ENCODE data around the gene CEMP1.

The CEMP1 gene

DNA sequence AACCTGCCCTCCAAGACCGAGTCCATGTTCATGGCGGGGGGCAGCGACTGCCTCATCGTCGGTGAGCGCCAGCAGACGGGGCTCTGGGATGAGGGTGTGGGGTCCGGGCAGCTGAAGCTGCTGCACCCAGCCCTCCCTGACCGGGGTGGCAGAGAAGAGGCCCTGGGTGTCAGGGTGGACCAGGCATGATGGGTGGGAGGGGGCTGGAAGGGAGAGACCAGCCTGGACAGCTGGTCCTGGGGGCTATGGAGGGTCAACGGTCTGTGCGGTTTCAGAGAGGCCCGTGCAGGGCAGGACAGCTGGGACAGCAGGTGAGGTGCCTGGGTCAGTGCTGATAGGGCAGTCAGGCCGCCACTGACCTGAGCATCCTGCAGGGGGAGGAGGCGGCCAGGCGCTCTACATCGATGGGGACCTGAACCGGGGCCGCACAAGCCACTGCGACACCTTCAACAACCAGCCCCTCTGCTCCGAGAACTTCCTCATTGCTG, 30.7 kb downstream of the CEMP1 start:
- DNase-seq = no peak

DNA sequence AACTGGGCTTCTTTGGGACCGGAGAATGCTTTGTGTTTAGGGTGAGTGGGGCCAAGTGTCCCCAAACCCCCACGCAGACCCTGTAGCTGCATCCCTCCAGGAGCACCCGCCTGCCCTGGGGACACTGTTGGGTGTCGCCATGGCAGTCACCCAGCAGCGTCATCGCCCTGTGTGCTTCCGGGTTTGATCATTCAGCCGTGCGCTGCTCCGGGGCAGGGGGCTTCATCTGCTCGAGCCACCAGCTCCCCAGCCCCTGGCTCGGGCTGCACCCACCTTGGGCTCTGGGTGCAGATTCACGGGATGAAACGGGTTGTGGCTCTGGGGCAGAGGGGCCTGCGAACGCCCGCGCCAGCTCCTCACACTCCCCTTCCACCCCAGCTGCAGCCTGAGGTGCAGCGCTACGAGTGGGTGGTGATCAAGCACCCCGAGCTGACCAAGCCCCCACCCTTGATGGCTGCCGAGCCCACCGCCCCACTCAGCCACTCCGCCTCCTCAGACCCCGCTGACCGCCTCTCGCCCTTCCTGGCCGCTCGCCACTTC, 31.2 kb downstream of the CEMP1 start:
- DNase-seq = no peak

DNA sequence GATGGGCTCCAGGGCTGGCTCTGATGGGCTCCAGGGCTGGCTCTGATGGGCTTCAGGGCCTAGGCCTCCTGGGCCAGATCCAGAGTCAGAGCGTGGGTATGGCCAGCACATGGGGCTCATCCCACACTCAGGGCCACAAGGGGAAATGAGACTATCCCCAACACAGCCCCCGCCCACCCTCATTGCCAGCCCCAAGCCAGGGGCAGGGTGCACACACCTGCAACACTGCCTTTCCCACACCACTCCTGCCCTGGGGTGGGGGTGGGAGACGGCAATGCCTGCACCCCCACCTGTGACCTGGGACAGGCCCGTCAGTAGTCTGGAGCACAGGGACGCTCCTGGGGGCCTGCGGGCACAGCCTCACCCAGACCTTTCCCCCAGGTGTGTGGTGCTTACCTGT, 31.8 kb downstream of the CEMP1 start:
- no peak for DNase-seq

DNA sequence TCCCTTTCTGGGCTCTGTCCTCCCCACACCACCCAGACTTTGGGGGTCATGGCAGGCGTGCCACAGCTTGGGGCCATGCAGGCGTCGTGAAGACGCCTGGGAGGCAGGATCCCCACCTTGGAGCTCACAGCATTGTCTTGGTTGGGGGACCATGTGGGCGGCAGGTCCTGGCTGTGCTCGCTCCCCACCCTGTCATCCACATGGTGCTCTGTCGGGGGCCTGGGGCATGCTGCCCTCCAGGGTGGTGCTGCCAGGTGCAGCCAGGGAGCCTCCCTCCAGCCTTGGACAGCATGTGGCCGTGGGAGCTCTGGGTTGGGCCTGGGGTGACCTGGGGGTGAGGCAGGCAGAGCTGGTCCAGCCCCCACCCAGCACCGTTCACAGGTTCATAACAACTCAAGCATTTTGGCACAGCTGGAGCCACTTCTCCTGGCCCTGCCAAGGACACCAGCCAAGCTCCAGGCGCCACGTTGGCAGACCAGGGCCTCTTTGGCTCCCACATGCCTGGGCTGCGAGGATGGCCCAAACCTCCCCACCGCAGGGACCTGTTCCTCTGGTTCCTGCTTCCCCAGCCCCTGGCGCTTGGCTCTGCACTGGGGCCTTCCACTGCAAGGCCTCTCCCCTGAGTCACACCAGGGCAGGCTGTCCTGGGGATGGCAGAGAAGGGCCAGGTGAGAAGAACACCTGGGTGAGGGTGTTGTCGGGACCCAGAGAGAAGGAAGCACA, 32.5 kb downstream of the CEMP1 start:
- DNase-seq = no peak

DNA sequence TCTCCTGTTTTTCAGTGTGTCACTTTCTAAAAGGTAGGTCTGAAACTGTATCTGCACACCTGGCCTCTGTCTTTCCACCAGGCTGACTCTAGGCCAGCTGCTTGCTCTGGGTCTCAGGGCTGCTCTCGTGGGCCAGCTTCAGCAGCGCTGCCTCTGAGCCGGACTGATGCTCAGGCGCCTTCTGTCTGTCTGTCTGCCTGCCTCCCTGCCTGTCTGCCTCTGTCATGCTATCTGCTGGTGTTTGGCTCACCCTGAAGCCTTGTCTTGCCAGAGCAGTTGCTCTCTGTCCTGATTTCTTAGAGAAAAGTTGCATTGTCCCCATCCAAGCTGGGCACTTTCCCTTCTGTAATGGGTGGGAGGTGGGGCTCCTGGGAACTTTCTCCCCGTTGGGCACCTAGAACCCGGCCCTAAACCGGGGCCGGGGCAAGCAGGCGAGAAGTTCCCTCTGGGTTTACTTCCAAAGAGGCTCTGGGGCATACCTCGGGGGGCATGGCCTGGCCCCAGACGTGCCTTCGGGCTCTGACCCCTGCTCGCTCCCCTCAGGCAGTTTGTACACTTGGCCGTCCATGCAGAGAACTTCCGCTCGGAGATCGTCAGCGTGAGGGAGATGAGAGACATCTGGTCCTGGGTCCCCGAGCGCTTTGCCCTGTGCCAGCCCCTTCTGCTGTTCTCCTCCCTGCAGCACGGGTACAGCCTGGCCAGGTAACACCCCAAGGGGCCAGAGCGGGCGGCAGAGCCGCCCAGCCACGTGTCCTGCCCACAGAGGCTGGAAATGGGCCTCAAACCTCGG, 33.3 kb downstream of the CEMP1 start:
- no peak for DNase-seq

DNA sequence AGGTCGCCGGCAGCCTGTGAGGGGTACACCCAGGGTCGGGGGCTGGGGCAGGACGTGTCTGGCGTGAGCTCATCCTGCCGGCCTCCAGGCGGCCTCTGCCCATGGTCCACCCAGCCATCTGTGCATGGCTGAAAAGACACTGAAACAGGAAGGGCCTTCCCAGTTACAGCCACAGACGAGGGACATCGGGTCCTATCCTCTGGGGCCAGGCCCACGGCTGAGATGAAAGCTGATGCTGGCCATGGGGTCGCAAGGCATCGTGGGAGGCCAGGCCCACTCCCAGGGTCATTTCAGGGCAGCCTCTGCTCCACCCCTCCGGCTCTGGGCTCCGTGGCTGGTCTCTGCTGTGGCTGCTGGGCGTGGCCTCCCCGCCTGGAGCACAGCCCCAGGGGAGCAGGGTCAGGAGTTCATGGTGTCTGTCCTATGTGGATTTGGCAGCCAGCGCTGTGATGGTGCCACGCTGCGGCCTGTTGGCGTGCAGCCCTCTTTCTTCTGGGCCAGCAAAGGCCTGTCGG, 34.0 kb downstream of the CEMP1 start:
- no peak for DNase-seq

DNA sequence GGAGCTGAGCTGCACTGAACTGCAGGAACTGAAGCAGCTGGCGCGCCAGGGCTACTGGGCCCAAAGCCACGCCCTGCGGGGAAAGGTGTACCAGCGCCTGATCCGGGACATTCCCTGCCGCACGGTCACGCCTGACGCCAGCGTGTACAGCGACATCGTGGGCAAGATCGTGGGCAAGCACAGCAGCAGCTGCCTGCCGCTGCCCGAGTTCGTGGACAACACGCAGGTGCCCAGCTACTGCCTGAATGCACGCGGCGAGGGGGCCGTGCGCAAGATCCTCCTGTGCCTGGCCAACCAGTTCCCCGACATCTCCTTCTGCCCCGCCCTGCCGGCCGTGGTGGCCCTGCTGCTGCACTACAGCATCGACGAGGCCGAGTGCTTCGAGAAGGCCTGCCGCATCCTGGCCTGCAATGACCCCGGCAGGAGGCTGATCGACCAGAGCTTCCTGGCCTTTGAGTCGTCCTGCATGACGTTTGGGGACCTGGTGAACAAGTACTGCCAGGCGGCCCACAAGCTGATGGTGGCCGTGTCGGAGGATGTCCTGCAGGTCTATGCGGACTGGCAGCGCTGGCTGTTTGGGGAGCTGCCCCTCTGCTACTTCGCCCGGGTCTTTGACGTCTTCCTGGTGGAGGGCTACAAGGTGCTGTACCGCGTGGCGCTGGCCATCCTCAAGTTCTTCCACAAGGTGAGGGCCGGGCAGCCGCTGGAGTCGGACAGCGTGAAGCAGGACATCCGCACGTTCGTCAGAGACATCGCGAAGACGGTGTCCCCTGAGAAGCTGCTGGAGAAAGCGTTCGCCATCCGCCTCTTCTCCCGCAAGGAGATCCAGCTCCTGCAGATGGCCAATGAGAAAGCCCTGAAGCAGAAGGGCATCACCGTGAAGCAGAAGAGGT, 34.7 kb downstream of the CEMP1 start:
- DNase-seq = no peak

DNA sequence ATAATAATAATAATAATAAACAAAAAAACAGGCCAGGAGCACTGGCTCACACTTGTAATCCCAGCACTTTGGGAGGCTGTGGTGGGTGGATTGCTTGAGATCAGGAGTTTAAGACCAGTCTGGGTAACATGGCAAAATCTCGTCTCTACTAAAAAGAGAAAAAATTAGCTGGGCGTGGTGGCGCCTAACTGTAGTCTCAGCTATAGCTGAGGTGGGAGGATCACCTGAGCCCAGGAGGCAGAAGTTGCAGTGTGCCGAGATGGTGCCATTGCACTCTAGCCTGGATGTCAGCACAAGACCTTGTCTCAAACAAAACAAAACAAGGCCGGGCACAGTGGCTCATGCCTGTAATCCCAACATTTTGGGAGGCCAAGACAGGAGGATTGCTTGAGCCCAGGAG, 36.2 kb downstream of the CEMP1 start:
- DNase-seq = no peak

DNA sequence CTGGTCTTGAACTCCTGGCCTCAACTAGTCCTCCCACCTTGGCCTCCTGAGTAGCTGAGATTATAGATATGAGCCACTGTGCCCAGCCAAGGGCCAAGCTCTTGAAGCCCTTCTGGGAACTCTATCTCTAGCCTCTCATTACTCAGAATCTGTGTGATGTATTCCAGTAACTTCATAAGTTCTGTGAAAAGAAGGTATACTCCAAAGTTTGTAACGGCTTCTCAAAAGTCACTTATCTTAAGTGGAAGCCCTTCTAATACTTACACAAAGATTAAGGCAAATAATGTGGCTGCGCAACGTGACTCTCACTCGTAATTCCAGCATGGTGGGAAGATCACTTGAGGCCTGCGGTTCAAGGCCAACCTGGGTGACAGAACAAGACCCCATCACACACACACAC, 36.6 kb downstream of the CEMP1 start:
- no peak for DNase-seq

DNA sequence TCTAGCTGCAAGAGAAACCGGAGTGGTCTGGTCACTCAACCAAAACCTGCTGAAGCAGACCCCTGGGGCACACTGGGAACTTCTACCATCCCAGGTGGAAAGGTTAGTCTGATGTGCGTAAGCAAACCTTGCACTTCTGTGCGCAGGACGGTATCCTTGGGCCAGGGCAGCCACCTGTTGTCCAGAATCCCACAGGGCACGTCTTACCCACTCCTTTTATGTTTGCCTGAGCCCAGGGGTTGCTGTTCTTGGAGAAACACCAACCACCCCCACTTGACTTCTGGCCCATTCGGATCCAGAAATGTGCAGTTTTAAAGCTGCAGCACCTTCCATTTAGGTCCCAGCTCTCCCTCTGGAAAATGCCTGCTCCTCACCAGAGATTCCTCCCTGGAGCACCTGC, 37.6 kb downstream of the CEMP1 start:
- DNase-seq = no peak

DNA sequence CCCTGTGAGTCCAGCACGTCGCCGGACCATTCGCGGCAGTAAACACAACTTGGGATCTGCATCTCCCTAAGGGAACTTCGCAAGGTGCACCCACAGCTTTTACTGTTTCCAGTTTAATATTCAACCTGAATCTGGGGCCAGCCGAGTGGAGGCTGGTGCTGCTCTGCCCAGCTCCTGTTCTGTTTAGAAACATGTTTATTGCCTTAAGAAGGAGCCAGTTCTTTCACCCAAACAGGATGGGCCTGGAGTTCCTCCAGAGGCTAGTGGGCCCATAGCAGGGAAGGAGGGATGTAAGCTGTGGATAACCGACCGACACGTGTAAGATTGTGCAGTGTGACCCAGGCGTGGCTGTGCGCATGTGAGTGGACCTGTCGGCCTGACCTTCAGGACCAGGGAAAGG, 38.9 kb downstream of the CEMP1 start:
- no peak for DNase-seq

DNA sequence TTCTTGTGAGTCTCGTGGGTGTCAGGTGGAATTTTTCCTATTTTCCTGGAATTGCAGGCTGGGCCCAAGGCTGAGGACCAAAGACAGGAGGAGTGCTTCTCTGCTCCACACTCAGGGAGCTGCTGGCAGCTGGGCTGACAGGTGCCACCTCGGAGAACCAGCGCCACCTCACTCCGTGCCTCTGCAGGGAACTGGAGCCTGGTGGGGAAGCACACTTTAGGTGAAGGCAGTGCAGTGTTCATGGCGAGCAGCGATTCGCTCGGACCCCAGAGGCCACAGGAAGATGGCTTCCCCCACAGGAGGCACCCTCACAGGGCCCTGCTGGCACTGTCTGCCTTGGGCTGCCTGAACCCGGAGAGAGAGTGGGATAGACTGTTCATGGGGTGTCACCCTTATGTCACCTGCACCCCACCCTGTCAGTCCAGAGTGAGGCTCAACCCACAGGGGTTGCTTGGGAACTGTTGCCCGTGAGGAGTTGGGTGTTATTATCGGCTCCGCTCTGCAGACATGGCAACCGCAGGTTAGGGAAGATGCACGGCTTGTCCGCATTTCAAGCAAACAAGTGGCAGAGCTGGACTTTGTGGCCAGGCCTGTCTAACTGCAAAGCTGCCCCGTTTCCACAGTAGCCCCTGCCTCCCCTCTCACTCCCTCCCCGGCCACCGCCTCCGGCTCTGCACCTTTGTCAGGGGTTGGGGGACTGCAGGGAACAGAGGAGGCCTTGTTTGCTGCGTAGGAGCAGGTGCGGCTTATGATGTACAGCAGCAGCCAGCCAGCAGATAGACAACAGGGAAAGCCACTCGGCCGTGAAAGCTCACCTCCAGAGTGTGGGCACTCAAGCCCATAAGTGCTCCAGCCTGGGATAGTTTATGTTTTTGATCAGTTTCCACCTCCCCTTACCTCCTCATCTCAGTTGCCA, 40.8 kb downstream of the CEMP1 start:
- DNase-seq = no peak

DNA sequence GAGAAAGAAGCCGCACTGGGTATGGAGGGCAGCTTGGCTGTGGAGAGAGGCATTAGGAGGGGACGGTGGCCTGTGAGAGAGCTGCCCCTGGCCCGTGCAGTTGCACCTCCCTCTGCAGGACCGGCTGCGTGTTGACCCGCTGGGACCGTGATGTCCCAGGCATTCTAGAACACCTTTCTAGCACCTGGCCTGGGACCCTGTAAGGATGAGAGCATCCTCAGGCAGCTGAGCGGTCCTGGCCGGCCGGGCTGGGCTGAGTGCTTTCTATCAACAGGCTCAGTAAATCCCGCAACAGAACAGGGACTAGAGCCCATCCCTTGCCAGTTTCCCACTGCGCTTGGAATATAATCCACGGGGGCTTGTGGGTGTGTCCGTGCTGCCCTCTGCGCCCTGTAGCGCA, 41.6 kb downstream of the CEMP1 start:
- no peak for DNase-seq

DNA sequence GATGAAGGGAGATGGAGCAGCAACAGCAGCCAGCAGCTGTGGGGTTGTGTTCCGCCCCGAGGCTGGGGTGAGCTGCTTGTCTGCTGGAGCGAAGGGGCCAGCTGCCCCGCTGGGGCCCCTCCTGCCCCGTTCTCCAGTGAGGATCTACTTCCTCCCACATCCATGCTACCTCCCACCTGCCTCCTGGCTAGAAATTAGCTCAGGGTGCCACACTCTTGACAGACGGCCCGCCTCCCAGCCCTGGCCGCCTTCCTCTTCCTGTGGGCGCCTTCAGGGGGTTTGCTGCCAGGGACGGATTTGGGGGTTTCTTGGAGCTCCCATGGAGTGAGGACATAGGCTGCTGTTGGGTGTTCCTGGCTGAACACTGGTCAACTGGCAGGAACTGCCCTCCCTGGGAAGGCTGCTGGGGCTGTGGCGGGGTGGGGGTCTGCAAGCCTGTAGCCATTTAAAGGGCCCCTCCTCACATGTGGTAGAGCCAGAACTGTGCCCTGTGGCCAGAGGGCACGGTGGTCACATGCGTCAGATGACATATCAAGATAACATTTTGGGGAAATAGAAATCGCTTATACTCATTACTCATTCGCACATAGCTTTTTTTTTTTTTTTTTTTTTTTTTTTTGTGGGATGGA, 43.2 kb downstream of the CEMP1 start:
- no peak for DNase-seq

DNA sequence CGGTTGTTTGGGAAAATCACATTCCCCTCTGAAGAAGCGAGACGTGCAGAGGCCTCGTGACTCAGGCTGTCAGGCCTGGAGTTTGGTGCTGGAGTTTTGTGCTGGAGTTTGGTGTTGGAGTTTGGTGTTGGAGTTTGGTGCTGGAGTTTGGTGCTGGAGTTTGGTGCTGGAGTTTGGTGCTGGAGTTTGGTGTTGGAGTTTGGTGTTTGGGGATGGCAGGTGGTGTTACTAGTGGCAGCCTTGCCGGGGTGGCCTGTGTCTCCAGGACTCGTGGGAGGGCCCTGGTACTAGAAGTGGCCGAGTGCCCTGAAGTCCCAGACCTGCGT, 43.7 kb downstream of the CEMP1 start:
- no peak for DNase-seq

DNA sequence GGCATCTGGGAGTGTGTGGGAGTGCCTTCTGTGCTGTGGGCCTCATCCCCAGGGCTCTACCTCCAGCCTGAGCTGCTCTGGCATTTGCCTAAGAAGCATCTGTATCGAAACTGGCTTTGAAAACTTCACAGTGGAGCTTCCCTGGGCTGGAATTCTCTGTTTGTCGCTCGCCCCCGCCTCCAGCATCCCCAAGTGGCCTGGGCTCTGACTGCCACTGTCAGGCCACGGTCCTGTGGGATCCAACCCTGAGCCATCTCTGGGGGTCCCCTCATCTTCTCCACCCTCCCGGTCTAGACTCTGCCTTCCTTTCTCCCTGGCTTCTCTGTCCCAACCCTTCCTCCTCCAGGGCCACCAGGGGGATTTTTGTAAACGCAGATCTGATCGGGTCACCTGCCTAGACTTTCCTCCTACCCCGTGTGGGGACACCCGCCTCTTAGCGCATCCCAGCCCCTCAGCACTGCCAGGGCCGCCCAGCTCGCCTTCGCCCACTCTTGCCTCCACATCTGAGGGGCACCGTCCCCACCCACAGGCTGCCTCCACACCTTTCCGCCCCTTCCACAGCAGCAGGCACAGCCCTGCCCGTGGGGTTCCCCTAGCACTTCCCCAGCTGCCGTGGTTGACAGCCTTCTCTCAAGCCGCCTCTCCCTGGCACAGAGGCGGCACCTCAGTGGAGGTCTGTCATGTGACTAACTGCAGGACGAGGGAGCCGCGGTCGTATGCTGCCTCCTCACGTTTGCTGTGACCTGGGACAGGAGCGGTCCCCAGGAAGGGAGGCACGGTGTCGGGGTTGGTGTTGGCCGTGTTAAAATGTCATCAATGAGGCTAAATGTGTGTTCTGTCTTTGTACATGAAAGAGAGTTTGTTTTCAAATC, 44.3 kb downstream of the CEMP1 start:
- DNase-seq = no peak

DNA sequence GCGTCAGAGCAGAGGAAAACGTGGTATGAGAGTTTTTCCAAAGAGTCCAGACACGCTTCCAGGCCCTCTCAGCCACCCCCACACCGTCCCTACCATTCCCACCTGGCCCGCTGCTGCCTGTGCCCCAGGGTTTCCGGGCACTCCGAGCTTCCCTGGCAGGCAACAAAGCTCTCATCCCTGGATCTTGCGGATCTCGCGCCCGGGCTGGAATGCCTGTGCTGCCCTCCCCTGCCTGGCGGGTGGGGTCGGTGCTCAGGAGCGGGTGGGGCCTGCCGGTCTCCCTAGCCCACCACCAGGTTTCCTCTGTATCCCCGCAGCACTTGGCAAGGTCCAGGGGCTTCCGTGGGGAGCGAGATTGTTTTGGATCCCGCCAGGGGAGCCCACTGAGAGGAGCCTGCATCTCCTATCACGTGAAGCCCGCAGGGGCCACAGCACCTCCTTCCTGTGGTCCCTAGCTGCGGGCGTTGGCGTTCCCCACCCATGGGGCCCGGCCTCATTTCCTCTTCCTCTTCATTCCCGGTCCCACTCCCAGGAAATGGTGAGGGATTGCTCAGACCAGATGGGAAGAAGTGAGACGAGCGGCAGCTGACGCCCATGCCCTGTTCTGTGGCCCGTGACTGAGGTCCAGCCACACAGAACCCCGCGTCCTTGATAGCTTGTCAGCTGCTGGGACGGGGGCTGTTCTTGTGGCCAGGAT, 45.2 kb downstream of the CEMP1 start:
- DNase-seq = no peak

DNA sequence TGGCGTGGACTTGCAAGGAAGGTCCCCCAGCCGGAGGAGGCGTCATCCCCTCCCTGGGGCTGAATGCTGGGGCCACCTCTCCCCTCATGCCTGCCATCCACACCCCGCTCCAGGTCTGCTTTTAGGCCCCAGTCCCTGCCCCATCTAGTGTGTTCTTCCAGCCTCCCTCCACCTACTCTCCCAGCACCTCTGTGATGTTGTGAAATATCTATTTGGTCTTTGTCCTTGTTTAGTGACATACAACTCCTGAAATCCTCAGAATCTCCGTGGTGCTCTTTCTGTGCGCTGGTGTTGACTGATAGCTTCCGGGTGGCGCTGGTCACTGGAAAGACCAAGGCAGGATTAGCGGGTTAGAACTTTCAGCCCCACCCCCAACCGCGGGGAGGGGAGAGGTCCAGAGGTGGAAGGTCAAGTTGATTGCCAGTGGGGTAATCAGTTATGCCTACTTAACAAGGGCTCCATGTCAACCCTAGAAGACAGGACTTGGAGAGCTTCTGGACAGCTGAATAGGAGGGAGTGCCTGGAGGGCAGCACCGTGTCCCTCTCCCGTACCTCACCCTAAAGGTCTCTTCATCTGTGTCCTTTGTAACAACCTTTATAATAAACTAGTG, 46.2 kb downstream of the CEMP1 start:
- no peak for DNase-seq
